ENCODE results near the gene HMX3. TPM values are rescaled to one million over a fixed set of nuclear protein-coding genes. Genes with fewer than 3 reads are reported as not detected.

HMX3 gene
- total RNA-seq, 2 experiments from 2014 or later, result 0.34 TPM; not detected in 1

DNA sequence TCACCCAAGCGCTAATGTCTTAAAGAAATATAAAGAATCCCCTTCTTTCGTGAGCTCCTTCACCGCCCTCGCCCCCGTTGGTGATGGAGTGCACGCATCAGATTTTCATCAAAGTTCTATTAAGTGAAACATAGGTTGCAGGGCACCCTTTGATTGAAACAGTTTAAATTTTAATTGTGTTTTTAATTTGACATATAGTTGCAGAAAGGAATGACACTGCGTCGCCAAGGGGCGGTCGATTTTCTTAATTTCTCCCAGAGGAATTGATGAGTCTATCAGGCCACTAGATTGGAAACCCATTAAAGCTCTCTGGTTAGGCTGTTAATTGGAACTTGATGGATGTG is 8.0 kb downstream of the HMX3 start:
- H3K9me3 Mint-ChIP-seq, result no peaks in the 10 kb centered on the region
- POLR2A ChIA-PET, result interaction anchor here (0.8 kb wide), 1 partner anchor 97 kb away, joined by 3 read pairs; no protein-coding TSS in a partner anchor
- CTCF ChIA-PET, result interaction anchor here (2.6 kb wide), 1 partner anchor 10 kb away, joined by 9 read pairs; no protein-coding TSS in a partner anchor

GRCh38 chr10:123144697-123145541 is 9.1 kb downstream of the HMX3 start:
- no peaks in the 10 kb centered on the region for H3K36me3 Mint-ChIP-seq (ENCODE audit: low read depth)
- no peak for ATAC-seq (ENCODE audit: poor library complexity)
- peak overlapping the region; percentile 47 for H3K4me3 Mint-ChIP-seq
- H3K4me1 ChIP-seq (ENCODE audit: insufficient read depth, low read length), result peaks cover 86% of the 10 kb centered on the region
- H3K4me1 Mint-ChIP-seq (ENCODE audit: low read depth), result peaks cover 72% of the 10 kb centered on the region
- peaks cover 82% of the 10 kb centered on the region for H3K27me3 Mint-ChIP-seq
- intact Hi-C loops (cut with DNase I, micrococcal nuclease), result loop anchor here in 1 of 2 experiments (5.0 kb wide), 1 partner anchor 773 kb away; the partner anchor contains the start of gene PLEKHA1
- peaks cover 0 to 65% of the 10 kb centered on the region in 2 experiments for H3K9me3 ChIP-seq (ENCODE audit: control insufficient read depth in 1 of 2, insufficient read depth in 1 of 2, low read length in 2 of 2)
- H3K4me3 ChIP-seq (ENCODE audit: low read length), result no peak overlapping the region
- no peak overlapping the region for H3K27ac ChIP-seq (ENCODE audit: low read depth in 1 of 2, low read length in 2 of 2)
- CTCF ChIA-PET, result interaction anchor here (2.6 kb wide), 1 partner anchor 12 kb away, joined by 9 read pairs; no protein-coding TSS in a partner anchor
- no peak for TF ChIP-seq CTCF (IDR thresholded peaks at IDR 0.05)
- no peaks in the 10 kb centered on the region for H3K36me3 ChIP-seq (ENCODE audit: insufficient read depth, low read length)
- H3K9me3 Mint-ChIP-seq, result no peaks in the 10 kb centered on the region
- H3K27ac Mint-ChIP-seq, result no peak overlapping the region
- POLR2A ChIA-PET, result interaction anchor here (2.1 to 3.3 kb wide), 2 partner anchors 9 to 97 kb away, joined by 7 to 13 read pairs; partner anchors contain the start of gene BUB3
- peak in 2 of 14 experiments; percentile 7 to 32 for DNase-seq
- H3K27me3 ChIP-seq (ENCODE audit: control insufficient read depth in 1 of 2, insufficient read depth in 2 of 2, low read length in 2 of 2), result peaks cover 96 to 98% of the 10 kb centered on the region in 2 experiments

More for the DNA sequence above, 8.0 kb downstream of the HMX3 start:
- H3K27ac Mint-ChIP-seq, result no peak overlapping the region
- H3K27me3 Mint-ChIP-seq, result peaks cover 85% of the 10 kb centered on the region
- H3K4me3 Mint-ChIP-seq, result no peak overlapping the region
- DNase-seq, result no peak
- H3K27ac ChIP-seq (ENCODE audit: low read depth in 1 of 2, low read length in 2 of 2), result no peak overlapping the region
- peaks cover 81% of the 10 kb centered on the region for H3K4me1 ChIP-seq (ENCODE audit: insufficient read depth, low read length)
- intact Hi-C loops (cut with DNase I, micrococcal nuclease), result loop anchor here in 1 of 2 experiments (5.0 kb wide), 1 partner anchor 771 kb away; the partner anchor contains the start of gene PLEKHA1
- no peaks in the 10 kb centered on the region for H3K36me3 Mint-ChIP-seq (ENCODE audit: low read depth)
- H3K9me3 ChIP-seq (ENCODE audit: control insufficient read depth in 1 of 2, insufficient read depth in 1 of 2, low read length in 2 of 2), result peaks cover 0 to 68% of the 10 kb centered on the region in 2 experiments
- TF ChIP-seq CTCF (IDR thresholded peaks at IDR 0.05), result no peak
- no peak for ATAC-seq (ENCODE audit: poor library complexity)
- H3K4me1 Mint-ChIP-seq (ENCODE audit: low read depth), result peaks cover 75% of the 10 kb centered on the region
- H3K36me3 ChIP-seq (ENCODE audit: insufficient read depth, low read length), result no peaks in the 10 kb centered on the region
- no peak overlapping the region for H3K4me3 ChIP-seq (ENCODE audit: low read length)
- peaks cover 97 to 100% of the 10 kb centered on the region in 2 experiments for H3K27me3 ChIP-seq (ENCODE audit: control insufficient read depth in 1 of 2, insufficient read depth in 2 of 2, low read length in 2 of 2)

DNA sequence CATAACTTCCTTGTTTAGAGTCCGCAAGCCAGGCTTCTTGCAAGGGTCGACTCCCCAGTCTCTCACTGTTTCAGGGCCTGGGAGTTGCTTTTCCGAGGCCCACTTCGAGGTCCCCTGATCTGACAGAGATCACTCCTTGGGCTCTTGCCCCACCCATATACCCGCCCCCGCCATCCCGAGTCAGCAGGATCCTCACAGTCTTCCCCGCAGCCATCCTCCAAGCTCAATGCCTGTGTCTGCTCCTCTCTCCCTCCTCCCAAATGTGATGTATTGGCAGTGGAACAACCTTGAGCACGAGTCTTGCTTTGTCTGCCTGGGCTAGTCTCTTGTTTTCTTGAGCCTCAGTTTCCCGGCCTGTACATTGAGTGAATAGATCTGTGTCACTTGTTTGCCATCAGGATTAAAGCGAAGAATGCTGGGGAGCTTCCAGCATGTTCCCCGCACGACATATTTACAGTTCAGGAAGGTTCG is 9.8 kb downstream of the HMX3 start:
- Mint-ChIP-seq H3K27ac (no peak overlapping the region), H3K4me3 (peak overlapping the region; percentile 51), H3K4me1 (ENCODE audit: low read depth) (peaks cover 72% of the 10 kb centered on the region), H3K27me3 (peaks cover 82% of the 10 kb centered on the region), H3K36me3 (ENCODE audit: low read depth) (no peaks in the 10 kb centered on the region), H3K9me3 (no peaks in the 10 kb centered on the region)
- no peak overlapping the region for H3K4me3 ChIP-seq (ENCODE audit: low read length)
- ATAC-seq (ENCODE audit: poor library complexity) (no peak), DNase-seq (peak in 1 of 14 experiments; percentile 15)
- intact Hi-C loops (cut with DNase I, micrococcal nuclease), result no loop called here
- no peak overlapping the region for H3K27ac ChIP-seq (ENCODE audit: low read depth in 1 of 2, low read length in 2 of 2)
- no peak for TF ChIP-seq CTCF (IDR thresholded peaks at IDR 0.05)
- POLR2A ChIA-PET, result interaction anchor here (2.1 to 3.3 kb wide), 2 partner anchors 9 to 96 kb away, joined by 7 to 13 read pairs; partner anchors contain the start of gene BUB3
- H3K9me3 ChIP-seq (ENCODE audit: control insufficient read depth in 1 of 2, insufficient read depth in 1 of 2, low read length in 2 of 2), result peaks cover 0 to 64% of the 10 kb centered on the region in 2 experiments
- H3K4me1 ChIP-seq (ENCODE audit: insufficient read depth, low read length), result peaks cover 87% of the 10 kb centered on the region
- H3K36me3 ChIP-seq (ENCODE audit: insufficient read depth, low read length), result no peaks in the 10 kb centered on the region
- peaks cover 96 to 98% of the 10 kb centered on the region in 2 experiments for H3K27me3 ChIP-seq (ENCODE audit: control insufficient read depth in 1 of 2, insufficient read depth in 2 of 2, low read length in 2 of 2)
- CTCF ChIA-PET, result interaction anchor here (2.6 kb wide), 1 partner anchor 12 kb away, joined by 9 read pairs; no protein-coding TSS in a partner anchor
